ENCODE measurements around the gene TWSG1. TPM values are rescaled to one million over a fixed set of nuclear protein-coding genes. Genes with fewer than 3 reads are reported as not detected.
"Not testable (repeated sequence)": the region's sequence is repeated elsewhere in the genome, so short reads cannot be mapped to it uniquely, and the experiment has no call there.

TWSG1 gene
- total RNA-seq, 4 donors from 2014 or later = 10.7 to 45.2 (median 22.6) TPM

DNA sequence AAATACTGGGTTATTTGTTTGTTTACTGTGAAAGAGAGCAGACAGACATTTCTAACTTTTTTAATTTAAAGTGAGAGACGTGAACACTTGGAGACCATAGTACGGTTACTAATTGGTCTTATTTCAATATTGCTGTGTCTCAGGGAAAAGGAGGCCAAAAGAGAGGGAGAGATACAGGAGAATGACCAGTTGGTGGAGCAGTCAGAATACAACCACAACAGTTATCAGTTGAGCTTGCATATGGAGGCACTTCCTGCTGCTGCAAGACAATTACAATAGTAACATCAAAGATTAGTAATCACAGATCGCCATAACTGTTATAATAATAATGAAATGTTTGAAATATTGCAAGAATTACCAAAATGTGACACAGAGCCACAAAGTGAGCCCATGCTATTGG is 58.2 kb downstream of the TWSG1 start:
- intact Hi-C loops (cut with DNase I) = no loop called here
- no peak for TF ChIP-seq POLR2A (IDR thresholded peaks at IDR 0.05)
- TF ChIP-seq, protein P1, sequence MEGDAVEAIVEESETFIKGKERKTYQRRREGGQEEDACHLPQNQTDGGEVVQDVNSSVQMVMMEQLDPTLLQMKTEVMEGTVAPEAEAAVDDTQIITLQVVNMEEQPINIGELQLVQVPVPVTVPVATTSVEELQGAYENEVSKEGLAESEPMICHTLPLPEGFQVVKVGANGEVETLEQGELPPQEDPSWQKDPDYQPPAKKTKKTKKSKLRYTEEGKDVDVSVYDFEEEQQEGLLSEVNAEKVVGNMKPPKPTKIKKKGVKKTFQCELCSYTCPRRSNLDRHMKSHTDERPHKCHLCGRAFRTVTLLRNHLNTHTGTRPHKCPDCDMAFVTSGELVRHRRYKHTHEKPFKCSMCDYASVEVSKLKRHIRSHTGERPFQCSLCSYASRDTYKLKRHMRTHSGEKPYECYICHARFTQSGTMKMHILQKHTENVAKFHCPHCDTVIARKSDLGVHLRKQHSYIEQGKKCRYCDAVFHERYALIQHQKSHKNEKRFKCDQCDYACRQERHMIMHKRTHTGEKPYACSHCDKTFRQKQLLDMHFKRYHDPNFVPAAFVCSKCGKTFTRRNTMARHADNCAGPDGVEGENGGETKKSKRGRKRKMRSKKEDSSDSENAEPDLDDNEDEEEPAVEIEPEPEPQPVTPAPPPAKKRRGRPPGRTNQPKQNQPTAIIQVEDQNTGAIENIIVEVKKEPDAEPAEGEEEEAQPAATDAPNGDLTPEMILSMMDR (IDR thresholded peaks at IDR 0.05) = peak in 1 of 6 experiments; percentile 31
- H3K9me3 ChIP-seq = peaks cover 0 to 9% (median 6%) of the 10 kb centered on the region in 3 donors
- H3K27me3 ChIP-seq = no peaks in the 10 kb centered on the region
- no peaks in the 10 kb centered on the region for H3K4me1 ChIP-seq
- H3K27ac ChIP-seq = no peak overlapping the region
- DNase-seq = no peak
- H3K4me3 ChIP-seq = no peak overlapping the region
- WGBS, 2 donors = 91 to 94% methylated on average over 3 of the region's 3 CpGs
- H3K36me3 ChIP-seq = peaks cover 0 to 30% (median 0%) of the 10 kb centered on the region in 3 donors

DNA sequence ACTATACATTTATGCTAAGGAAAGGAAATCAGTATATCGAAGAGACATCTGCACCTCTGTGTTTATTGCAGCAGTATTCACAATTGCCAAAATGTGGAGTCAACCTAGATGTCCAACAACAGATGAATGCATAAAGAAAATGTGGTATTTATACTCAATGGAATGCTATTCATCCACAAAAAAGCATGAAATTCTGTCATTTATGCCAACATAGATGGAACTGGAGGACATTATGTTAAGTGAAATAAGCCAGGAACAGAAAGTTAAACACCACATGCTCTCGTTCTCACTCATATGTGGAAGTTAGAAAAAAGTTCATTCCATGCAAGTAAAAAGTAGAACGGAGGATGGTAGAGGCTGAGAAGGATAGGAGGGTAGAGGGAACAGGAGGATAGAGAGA is 59.5 kb downstream of the TWSG1 start:
- 90 to 98% methylated on average over 3 of the region's 3 CpGs for WGBS, 2 donors
- H3K9me3 ChIP-seq = peaks cover 0 to 9% (median 6%) of the 10 kb centered on the region in 3 donors
- H3K36me3 ChIP-seq = peaks cover 0 to 33% (median 0%) of the 10 kb centered on the region in 3 donors
- H3K27me3 ChIP-seq = no peaks in the 10 kb centered on the region
- DNase-seq = no peak
- H3K4me3 ChIP-seq = no peak overlapping the region
- intact Hi-C loops (cut with DNase I) = no loop called here
- no peak for TF ChIP-seq POLR2A (IDR thresholded peaks at IDR 0.05)
- TF ChIP-seq, protein P1 (IDR thresholded peaks at IDR 0.05) = no peak
- no peak overlapping the region for H3K27ac ChIP-seq
- no peaks in the 10 kb centered on the region for H3K4me1 ChIP-seq

DNA sequence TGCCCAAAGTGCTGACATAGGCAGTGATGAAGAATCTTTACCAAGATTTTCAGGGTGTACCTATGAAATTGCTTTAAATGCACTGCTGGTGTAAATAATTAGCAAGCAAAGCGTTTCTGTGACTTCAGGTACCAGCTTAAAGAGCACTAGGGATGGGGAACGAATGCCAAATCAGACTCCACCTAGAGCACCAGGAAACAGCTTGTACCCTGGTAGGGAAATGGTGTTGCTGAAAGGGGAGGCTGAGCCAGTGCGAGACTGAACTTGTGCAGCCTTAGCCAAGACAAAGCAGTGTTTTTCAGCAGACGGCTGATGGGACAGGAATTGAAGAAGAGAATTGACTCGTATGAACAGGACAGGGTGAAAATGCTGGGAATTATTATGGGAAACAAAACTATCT is 65.6 kb downstream of the TWSG1 start:
- TF ChIP-seq, protein P1 (IDR thresholded peaks at IDR 0.05) = no peak
- TF ChIP-seq POLR2A (IDR thresholded peaks at IDR 0.05) = no peak
- Histone ChIP-seq H3K27me3 (no peaks in the 10 kb centered on the region), H3K9me3 (no peaks in the 10 kb centered on the region), H3K4me1 (peaks cover 0 to 22% (median 9%) of the 10 kb centered on the region in 3 donors), H3K36me3 (peaks cover 0 to 27% (median 0%) of the 10 kb centered on the region in 3 donors), H3K27ac (peak overlapping the region in 3 of 4 donors; percentile 25 to 58 (median 38)), H3K4me3 (no peak overlapping the region)
- no peak for DNase-seq
- 18 to 38% methylated on average over 5 of the region's 5 CpGs for WGBS, 2 donors
- intact Hi-C loops (cut with DNase I) = no loop called here

DNA sequence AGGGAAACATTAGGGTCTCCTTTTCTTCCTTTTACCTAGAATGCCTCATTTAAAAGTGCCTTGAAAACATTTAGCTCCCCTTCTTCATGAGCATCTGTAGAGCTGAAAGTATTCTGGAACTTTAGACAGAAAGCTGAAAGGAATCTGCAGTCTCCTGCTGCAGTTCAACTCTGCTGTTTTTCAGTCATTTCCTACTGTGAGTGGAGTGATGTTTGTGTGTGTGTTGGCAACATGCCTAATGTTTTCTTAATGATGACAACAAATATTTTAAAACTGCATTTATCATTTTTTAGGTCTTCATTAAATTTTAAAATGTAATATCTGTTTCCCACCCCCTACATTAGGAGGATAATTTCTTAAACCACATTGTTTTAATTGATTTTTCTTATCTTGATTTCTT is 66.6 kb downstream of the TWSG1 start:
- peak overlapping the region in 1 of 4 donors; percentile 58 for H3K27ac ChIP-seq
- H3K4me3 ChIP-seq = no peak overlapping the region
- DNase-seq = no peak
- no peaks in the 10 kb centered on the region for H3K27me3 ChIP-seq
- H3K9me3 ChIP-seq = no peaks in the 10 kb centered on the region
- H3K4me1 ChIP-seq = peaks cover 0 to 22% (median 9%) of the 10 kb centered on the region in 3 donors
- peaks cover 0 to 25% (median 0%) of the 10 kb centered on the region in 3 donors for H3K36me3 ChIP-seq
- no peak for TF ChIP-seq POLR2A (IDR thresholded peaks at IDR 0.05)
- TF ChIP-seq, protein P1 (IDR thresholded peaks at IDR 0.05) = no peak
- intact Hi-C loops (cut with DNase I) = no loop called here

DNA sequence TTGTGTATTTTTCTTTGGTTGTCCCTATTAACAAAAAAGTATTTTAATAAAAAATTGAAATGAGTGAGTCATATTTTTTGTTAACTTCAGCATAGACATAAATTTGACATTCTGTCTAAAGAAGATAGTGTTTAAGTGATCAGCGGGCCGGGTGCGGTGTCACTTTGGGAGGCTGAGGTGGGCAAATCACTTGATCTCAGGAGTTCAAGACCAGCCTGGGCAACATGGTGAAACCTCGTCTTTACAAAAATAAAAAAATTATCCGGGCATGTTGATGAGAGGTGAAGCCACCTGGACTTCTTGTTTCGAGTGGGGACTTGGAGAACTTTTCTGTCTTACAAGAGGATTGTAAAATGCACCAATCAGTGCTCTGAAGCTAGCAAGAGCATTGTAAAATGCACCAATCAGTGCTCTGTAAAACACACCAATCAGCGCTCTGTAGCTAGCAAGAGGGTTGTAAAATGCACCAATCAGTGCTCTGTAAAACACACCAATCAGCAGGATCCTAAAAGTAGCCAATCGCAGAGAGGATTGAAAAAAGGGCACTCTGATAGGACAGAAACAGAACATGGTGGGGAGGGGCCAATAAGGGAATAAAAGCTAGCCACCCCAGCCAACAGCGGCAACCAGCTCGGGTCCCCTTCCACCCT is 67.9 kb downstream of the TWSG1 start:
- Histone ChIP-seq H3K36me3 (peaks cover 0 to 12% (median 0%) of the 10 kb centered on the region in 3 donors), H3K4me1 (peaks cover 0 to 36% (median 9%) of the 10 kb centered on the region in 3 donors)
- H3K9me3 ChIP-seq; H3K27me3 ChIP-seq; intact Hi-C loops (cut with DNase I); H3K4me3 ChIP-seq; DNase-seq; H3K27ac ChIP-seq: not testable (repeated sequence)
- 95 to 98% methylated on average over 10 of the region's 10 CpGs for WGBS, 2 donors

Data from esophagus squamous epithelium (tissue), 5 donors.